Trophoblast cell (in vitro differentiated cells and primary cell): ENCODE data around the gene RIN3.

Experiments
- DNase-seq, 2 donors: peaks; one replicate each; pipeline ENCODE4 v3.0.0-alpha.2; 2016
- H2AFZ ChIP-seq: 2 replicates; pipeline ENCODE4 v1.6.1; 2013; ENCODE audit warnings: low read length, moderate library complexity, mild to moderate bottlenecking; ENCODE audit not compliant: insufficient read depth, poor library complexity
- H2AK5ac ChIP-seq: 2 replicates; pipeline ENCODE4 v1.6.1; 2013; ENCODE audit warnings: mild to moderate bottlenecking, low read length
- H2BK120ac ChIP-seq: 2 replicates; pipeline ENCODE4 v1.6.1; 2013; ENCODE audit warnings: low read length, mild to moderate bottlenecking, moderate library complexity; ENCODE audit not compliant: insufficient read depth, poor library complexity
- H2BK12ac ChIP-seq: 2 replicates; pipeline ENCODE4 v1.6.1; 2013; ENCODE audit warnings: mild to moderate bottlenecking, low read length, moderate library complexity
- H2BK5ac ChIP-seq: 2 replicates; pipeline ENCODE4 v1.6.1; 2013; ENCODE audit warnings: low read length, low read depth, moderate library complexity, mild to moderate bottlenecking; ENCODE audit not compliant: poor library complexity
- H3K14ac ChIP-seq: 2 replicates; pipeline ENCODE4 v1.6.1; 2013; ENCODE audit warnings: mild to moderate bottlenecking, low read length
- H3K18ac ChIP-seq: 2 replicates; pipeline ENCODE4 v1.6.1; 2013; ENCODE audit warnings: mild to moderate bottlenecking, low read length
- H3K23ac ChIP-seq: 2 replicates; pipeline ENCODE4 v1.6.1; 2013; ENCODE audit warnings: low read length
- H3K27ac ChIP-seq: 2 replicates; pipeline ENCODE4 v1.5.1; 2013; ENCODE audit warnings: low read depth, mild to moderate bottlenecking, inconsistent platforms, low read length, moderate library complexity
- H3K27me3 ChIP-seq: 2 replicates; pipeline ENCODE4 v1.6.1; 2013; ENCODE audit warnings: inconsistent platforms, mild to moderate bottlenecking, low read length, moderate library complexity; ENCODE audit not compliant: insufficient read depth
- H3K36me3 ChIP-seq, 2 experiments: 1 replicate in 1 of 2; 2 replicates in 1 of 2; pipeline ENCODE4 v1.6.1; 2013; ENCODE audit warnings: low read length in 2 of 2, mild to moderate bottlenecking in 2 of 2, moderate library complexity in 1 of 2; ENCODE audit not compliant: insufficient read depth in 2 of 2, control insufficient read depth in 1 of 2
- H3K4ac ChIP-seq: 2 replicates; pipeline ENCODE4 v1.6.1; 2013; ENCODE audit warnings: low read depth, mild to moderate bottlenecking, low read length, moderate library complexity
- H3K4me1 ChIP-seq, 2 experiments: 1 replicate in 1 of 2; 2 replicates in 1 of 2; pipeline ENCODE4 v1.6.1; 2013; ENCODE audit warnings: low read length in 2 of 2, mild to moderate bottlenecking in 2 of 2, moderate library complexity in 1 of 2; ENCODE audit not compliant: insufficient read depth in 2 of 2, control insufficient read depth in 1 of 2
- H3K4me2 ChIP-seq: 2 replicates; pipeline ENCODE4 v1.6.1; 2013; ENCODE audit warnings: inconsistent platforms, mild to moderate bottlenecking, low read length, moderate library complexity
- H3K4me3 ChIP-seq: 2 replicates; pipeline ENCODE4 v1.5.1; 2013; ENCODE audit warnings: mild to moderate bottlenecking, low read depth, low read length, inconsistent platforms
- H3K79me1 ChIP-seq: one replicate; pipeline ENCODE4 v1.6.1; 2013; ENCODE audit warnings: low read length
- H3K79me2 ChIP-seq: 2 replicates; pipeline ENCODE4 v1.6.1; 2013; ENCODE audit warnings: low read length, mild to moderate bottlenecking; ENCODE audit not compliant: control insufficient read depth, insufficient read depth, poor library complexity
- H3K9ac ChIP-seq: 2 replicates; pipeline ENCODE4 v1.6.1; 2013; ENCODE audit warnings: mild to moderate bottlenecking, low read length
- H3K9me3 ChIP-seq: 2 replicates; pipeline ENCODE4 v1.6.1; 2013; ENCODE audit warnings: low read depth, mild to moderate bottlenecking, control low read depth, inconsistent platforms, low read length; ENCODE audit not compliant: insufficient read depth
- H4K12ac ChIP-seq: 2 replicates; pipeline ENCODE4 v1.6.1; 2013; ENCODE audit warnings: low read depth, mild to moderate bottlenecking, low read length, moderate library complexity
- H4K8ac ChIP-seq: 2 replicates; pipeline ENCODE4 v1.6.1; 2013; ENCODE audit warnings: low read depth, mild to moderate bottlenecking, low read length, moderate library complexity
- H4K91ac ChIP-seq: one replicate; pipeline ENCODE4 v1.6.1; 2013; ENCODE audit warnings: low read depth, mild to moderate bottlenecking, low read length, moderate library complexity
- WGBS: extraction: QIAGEN DNeasy Blood & Tissue Kit; methylation state at CpG from one replicate; pipeline ENCODE4 v1.1.7; 2013; ENCODE audit warnings: missing lambda C conversion rate; ENCODE audit not compliant: insufficient read length, insufficient coverage; ENCODE audit errors: extremely low coverage; 5-methylcytosine and 5-hydroxymethylcytosine counted together

The RIN3 gene

GRCh38 chr14:92622311-92622710 lies 108.7 kb downstream of the RIN3 start:
- Histone ChIP-seq H3K4me1 (no peaks in the 10 kb centered on the region), H4K12ac (no peak overlapping the region), H3K4ac (no peak overlapping the region), H2BK5ac (no peak overlapping the region), H3K23ac (no peak overlapping the region), H4K91ac (no peak overlapping the region), H3K9ac (no peak overlapping the region), H3K27ac (no peak overlapping the region), H3K27me3 (no peaks in the 10 kb centered on the region), H4K8ac (no peak overlapping the region), H3K14ac (no peak overlapping the region), H2AK5ac (no peak overlapping the region), H3K79me2 (no peaks in the 10 kb centered on the region), H2AFZ (no peak overlapping the region), H3K18ac (no peak overlapping the region), H3K79me1 (no peaks in the 10 kb centered on the region), H3K36me3 (peaks cover 2 to 9% of the 10 kb centered on the region in 2 experiments), H3K4me2 (no peak overlapping the region), H3K9me3 (peaks cover 12% of the 10 kb centered on the region), H2BK12ac (no peak overlapping the region), H2BK120ac (no peak overlapping the region), H3K4me3 (no peak overlapping the region)
- WGBS: no CpG with 5 or more reads among the region's 4 CpGs
- no peak for DNase-seq

- Histone ChIP-seq H3K4me1 (no peaks in the 10 kb centered on the region), H3K79me1 (no peaks in the 10 kb centered on the region), H2BK120ac (no peak overlapping the region), H3K27me3 (no peaks in the 10 kb centered on the region), H3K4me2 (no peak overlapping the region), H3K23ac (no peak overlapping the region), H2AFZ (no peak overlapping the region), H3K9me3 (peaks cover 15% of the 10 kb centered on the region), H3K4me3 (no peak overlapping the region), H3K9ac (no peak overlapping the region), H3K4ac (no peak overlapping the region), H3K36me3 (peaks cover 6 to 12% of the 10 kb centered on the region in 2 experiments), H3K27ac (no peak overlapping the region), H3K14ac (no peak overlapping the region), H2AK5ac (no peak overlapping the region), H4K91ac (no peak overlapping the region), H4K8ac (no peak overlapping the region), H3K79me2 (no peaks in the 10 kb centered on the region), H4K12ac (no peak overlapping the region), H2BK12ac (no peak overlapping the region), H2BK5ac (no peak overlapping the region), H3K18ac (no peak overlapping the region)
- no CpG with 5 or more reads among the region's 10 CpGs for WGBS
- DNase-seq: no peak
Measured at GRCh38 chr14:92624764-92625163, 111.2 kb downstream of the RIN3 start.

GRCh38 chr14:92625213-92625612 lies 111.6 kb downstream of the RIN3 start:
- no peaks in the 10 kb centered on the region for H3K4me1 ChIP-seq
- H4K12ac ChIP-seq: no peak overlapping the region
- H3K14ac ChIP-seq: no peak overlapping the region
- H3K4me2 ChIP-seq: no peak overlapping the region
- H3K79me2 ChIP-seq: no peaks in the 10 kb centered on the region
- H3K9ac ChIP-seq: no peak overlapping the region
- H3K4ac ChIP-seq: no peak overlapping the region
- H3K36me3 ChIP-seq: peaks cover 6 to 12% of the 10 kb centered on the region in 2 experiments
- no peak overlapping the region for H2AK5ac ChIP-seq
- WGBS: no CpG with 5 or more reads among the region's 5 CpGs
- no peak overlapping the region for H2BK5ac ChIP-seq
- no peak overlapping the region for H4K8ac ChIP-seq
- H3K9me3 ChIP-seq: peaks cover 15% of the 10 kb centered on the region
- no peak overlapping the region for H3K4me3 ChIP-seq
- no peak overlapping the region for H2BK12ac ChIP-seq
- H2AFZ ChIP-seq: no peak overlapping the region
- H3K18ac ChIP-seq: no peak overlapping the region
- no peaks in the 10 kb centered on the region for H3K79me1 ChIP-seq
- no peak overlapping the region for H3K27ac ChIP-seq
- no peak overlapping the region for H3K23ac ChIP-seq
- H2BK120ac ChIP-seq: no peak overlapping the region
- peak in 1 of 2 donors; percentile 47 for DNase-seq
- H4K91ac ChIP-seq: no peak overlapping the region
- H3K27me3 ChIP-seq: no peaks in the 10 kb centered on the region

- Histone ChIP-seq H4K91ac (no peak overlapping the region), H3K79me1 (no peaks in the 10 kb centered on the region), H3K4me2 (no peak overlapping the region), H3K9me3 (peaks cover 15% of the 10 kb centered on the region), H4K8ac (no peak overlapping the region), H2BK12ac (no peak overlapping the region), H2AFZ (no peak overlapping the region), H2BK120ac (no peak overlapping the region), H3K36me3 (peaks cover 6 to 12% of the 10 kb centered on the region in 2 experiments), H3K27ac (no peak overlapping the region), H3K4ac (no peak overlapping the region), H2AK5ac (no peak overlapping the region), H3K27me3 (no peaks in the 10 kb centered on the region), H3K9ac (no peak overlapping the region), H2BK5ac (no peak overlapping the region), H3K4me1 (no peaks in the 10 kb centered on the region), H3K14ac (no peak overlapping the region), H4K12ac (no peak overlapping the region), H3K18ac (no peak overlapping the region), H3K4me3 (no peak overlapping the region), H3K79me2 (no peaks in the 10 kb centered on the region), H3K23ac (no peak overlapping the region)
- no peak for DNase-seq
- no CpG with 5 or more reads among the region's 3 CpGs for WGBS
Measured at GRCh38 chr14:92626041-92626440, 112.5 kb downstream of the RIN3 start.
